ENCODE data around the gene IMPDH2. TPM values are rescaled to one million over a fixed set of nuclear protein-coding genes. Genes with fewer than 3 reads are reported as not detected.
A peak's percentile ranks its signal among the peaks of the same experiment; 100 is the strongest.

The IMPDH2 gene
- total RNA-seq, 2 experiments from 2014 or later, result 295 to 360 TPM

DNA sequence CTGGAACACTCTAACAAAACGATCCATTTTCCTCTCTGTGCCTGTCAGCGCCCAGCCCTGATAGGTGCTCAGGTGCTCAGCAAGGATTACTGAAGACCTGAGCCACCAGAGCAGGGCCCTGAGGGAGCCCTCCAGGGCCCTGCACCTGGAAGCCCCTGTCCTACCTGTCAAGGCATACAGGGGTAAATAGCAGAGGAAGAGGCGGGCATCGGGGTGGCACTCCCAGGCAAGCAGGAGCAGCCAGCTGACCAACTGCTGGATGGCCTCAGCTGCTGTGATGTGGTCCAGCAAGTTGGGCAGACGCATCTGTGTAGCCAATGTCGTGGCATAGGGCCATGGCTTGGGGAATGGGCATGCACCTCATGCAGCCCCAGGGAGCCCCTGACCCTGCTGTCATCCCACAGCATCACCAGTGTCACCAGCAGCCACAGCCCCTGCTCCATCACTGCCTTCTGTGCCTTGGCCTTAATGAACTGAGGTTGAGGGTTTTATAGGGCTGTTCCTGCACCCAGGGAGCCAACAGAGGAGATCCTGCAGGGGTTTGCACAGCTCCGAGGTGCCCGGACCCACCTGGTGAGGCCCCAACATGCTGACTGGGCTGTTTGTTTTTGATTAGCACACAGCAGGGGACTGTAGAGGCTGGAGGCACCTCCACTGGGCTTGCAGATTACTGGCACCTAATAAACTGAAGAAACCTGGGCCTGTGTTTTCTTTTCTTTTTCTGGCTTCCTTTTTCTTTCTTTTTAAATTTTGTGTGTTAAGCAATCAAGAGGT, 29.9 kb downstream of the IMPDH2 start:
- no peaks in the 10 kb centered on the region for H3K9me2 ChIP-seq (ENCODE audit: insufficient read depth, low read length)
- no peak overlapping the region for H2AFZ ChIP-seq (ENCODE audit: low read length)
- no peaks in the 10 kb centered on the region for H4K20me1 ChIP-seq (ENCODE audit: insufficient read depth, low read length)
- no peaks in the 10 kb centered on the region for H3K36me3 ChIP-seq (ENCODE audit: insufficient read depth, low read length)
- no peaks in the 10 kb centered on the region for H3K4me1 ChIP-seq (ENCODE audit: insufficient read depth, low read length, poor library complexity, severe bottlenecking)
- intact Hi-C loops (cut with micrococcal nuclease; ENCODE audit: unreplicated experiment), result no loop called here
- no peaks in the 10 kb centered on the region for H3K79me2 ChIP-seq (ENCODE audit: insufficient read depth, low read depth, low read length)
- TF ChIP-seq, protein P1, sequence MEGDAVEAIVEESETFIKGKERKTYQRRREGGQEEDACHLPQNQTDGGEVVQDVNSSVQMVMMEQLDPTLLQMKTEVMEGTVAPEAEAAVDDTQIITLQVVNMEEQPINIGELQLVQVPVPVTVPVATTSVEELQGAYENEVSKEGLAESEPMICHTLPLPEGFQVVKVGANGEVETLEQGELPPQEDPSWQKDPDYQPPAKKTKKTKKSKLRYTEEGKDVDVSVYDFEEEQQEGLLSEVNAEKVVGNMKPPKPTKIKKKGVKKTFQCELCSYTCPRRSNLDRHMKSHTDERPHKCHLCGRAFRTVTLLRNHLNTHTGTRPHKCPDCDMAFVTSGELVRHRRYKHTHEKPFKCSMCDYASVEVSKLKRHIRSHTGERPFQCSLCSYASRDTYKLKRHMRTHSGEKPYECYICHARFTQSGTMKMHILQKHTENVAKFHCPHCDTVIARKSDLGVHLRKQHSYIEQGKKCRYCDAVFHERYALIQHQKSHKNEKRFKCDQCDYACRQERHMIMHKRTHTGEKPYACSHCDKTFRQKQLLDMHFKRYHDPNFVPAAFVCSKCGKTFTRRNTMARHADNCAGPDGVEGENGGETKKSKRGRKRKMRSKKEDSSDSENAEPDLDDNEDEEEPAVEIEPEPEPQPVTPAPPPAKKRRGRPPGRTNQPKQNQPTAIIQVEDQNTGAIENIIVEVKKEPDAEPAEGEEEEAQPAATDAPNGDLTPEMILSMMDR (conservative IDR thresholded peaks at IDR 0.05; ENCODE audit: low read length), result no peak
- TF ChIP-seq EZH2phosphoT487 (IDR thresholded peaks at IDR 0.05; ENCODE audit: borderline replicate concordance, low read depth, low read length), result no peak
- no peak overlapping the region for H3K4me3 ChIP-seq (ENCODE audit: low read depth, low read length, poor library complexity, severe bottlenecking)
- no peaks in the 10 kb centered on the region for H3K9me3 ChIP-seq (ENCODE audit: low read length)
- no peak overlapping the region for H3K27ac ChIP-seq (ENCODE audit: low read depth, low read length, poor library complexity, severe bottlenecking)
- H3K4me2 ChIP-seq (ENCODE audit: low read length), result no peak overlapping the region
- CTCF ChIA-PET (ENCODE audit: unreplicated experiment), result no interaction called here
- POLR2A ChIA-PET, result interaction anchor here (0.6 kb wide), 1 partner anchor 70 kb away, joined by 3 read pairs; no protein-coding TSS in a partner anchor
- DNase-seq (ENCODE audit: low spot score), result no peak
- BruUV-seq (replicated peaks), result no TSS peak

DNA sequence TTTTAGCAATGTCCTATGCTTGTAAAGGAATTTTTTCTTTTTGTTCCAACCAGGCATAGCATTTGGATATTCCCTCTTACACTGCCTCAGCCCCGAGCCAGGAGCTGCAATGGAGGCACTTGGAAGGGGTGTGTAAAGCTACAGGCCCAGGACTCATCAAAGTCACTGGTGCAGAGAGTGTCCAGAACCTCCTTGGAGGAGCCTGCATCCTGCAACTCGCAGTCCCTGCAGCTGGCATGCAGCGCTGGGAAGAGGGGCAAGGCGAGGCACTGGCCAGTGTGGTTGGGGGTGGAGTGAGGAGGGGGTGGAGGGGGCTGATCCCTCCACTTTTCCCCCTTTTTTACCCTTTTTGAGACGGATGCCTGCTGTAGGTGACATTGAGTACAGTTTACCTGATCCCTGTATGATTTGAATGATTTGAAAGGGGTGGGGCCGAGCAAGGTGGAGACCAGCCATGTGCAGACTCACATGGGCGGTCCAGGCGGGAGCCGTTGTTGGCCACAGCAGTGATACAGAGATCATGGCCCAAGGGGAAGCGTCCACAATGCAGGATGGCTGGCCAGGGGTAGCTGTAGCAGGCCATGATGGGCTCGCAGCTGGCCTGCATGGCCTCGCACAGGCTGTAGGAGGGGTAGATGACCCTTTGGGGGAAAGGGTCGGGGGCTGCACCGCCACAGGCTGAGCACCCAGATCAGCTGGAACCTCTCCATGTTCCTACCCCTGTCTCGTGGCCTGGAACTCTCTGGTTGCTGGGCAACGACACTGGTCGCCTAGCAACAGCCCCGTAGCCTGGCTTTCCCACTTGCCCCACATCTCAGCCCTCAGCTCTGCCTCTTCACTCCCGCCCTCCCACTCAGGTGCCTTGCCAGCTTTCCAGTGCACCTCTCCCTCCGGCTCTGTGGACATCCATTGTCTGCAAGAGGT, 31.2 kb downstream of the IMPDH2 start:
- CTCF ChIA-PET (ENCODE audit: unreplicated experiment), result no interaction called here
- H3K4me2 ChIP-seq (ENCODE audit: low read length), result no peak overlapping the region
- no peaks in the 10 kb centered on the region for H3K4me1 ChIP-seq (ENCODE audit: insufficient read depth, low read length, poor library complexity, severe bottlenecking)
- no peaks in the 10 kb centered on the region for H3K36me3 ChIP-seq (ENCODE audit: insufficient read depth, low read length)
- H4K20me1 ChIP-seq (ENCODE audit: insufficient read depth, low read length), result no peaks in the 10 kb centered on the region
- TF ChIP-seq EZH2phosphoT487 (IDR thresholded peaks at IDR 0.05; ENCODE audit: borderline replicate concordance, low read depth, low read length), result no peak
- POLR2A ChIA-PET, result no interaction called here
- BruUV-seq (replicated peaks), result no TSS peak
- no peaks in the 10 kb centered on the region for H3K9me2 ChIP-seq (ENCODE audit: insufficient read depth, low read length)
- no peak overlapping the region for H3K4me3 ChIP-seq (ENCODE audit: low read depth, low read length, poor library complexity, severe bottlenecking)
- no peak for DNase-seq (ENCODE audit: low spot score)
- no peaks in the 10 kb centered on the region for H3K79me2 ChIP-seq (ENCODE audit: insufficient read depth, low read depth, low read length)
- H3K9me3 ChIP-seq (ENCODE audit: low read length), result no peaks in the 10 kb centered on the region
- H2AFZ ChIP-seq (ENCODE audit: low read length), result no peak overlapping the region
- H3K27ac ChIP-seq (ENCODE audit: low read depth, low read length, poor library complexity, severe bottlenecking), result no peak overlapping the region
- intact Hi-C loops (cut with micrococcal nuclease; ENCODE audit: unreplicated experiment), result no loop called here

DNA sequence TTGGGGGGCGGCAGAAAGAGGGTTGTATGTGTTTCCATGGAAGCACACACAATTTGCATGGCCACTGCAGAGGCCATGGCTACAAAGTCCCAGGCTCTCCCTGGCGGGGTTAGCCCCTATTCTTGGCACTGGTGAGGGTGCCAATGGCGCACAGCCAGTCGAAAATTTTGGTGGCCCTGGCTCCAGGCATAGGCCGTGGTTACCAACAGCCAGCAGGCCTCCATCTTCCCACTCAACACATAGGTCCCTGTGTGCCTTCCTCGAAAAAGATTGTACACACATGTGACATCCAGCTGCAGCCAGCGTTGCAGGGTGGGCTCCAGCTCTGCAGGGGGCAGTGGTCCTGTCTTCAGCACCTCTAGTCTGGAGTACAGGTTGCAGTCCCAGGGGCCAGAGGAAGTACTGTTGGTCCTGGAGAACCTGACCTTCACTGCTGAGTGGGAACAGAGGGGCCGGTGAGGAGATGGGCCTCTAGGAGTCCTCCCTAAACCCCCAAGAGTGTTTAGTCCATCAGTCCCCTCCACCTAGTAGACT, 32.0 kb downstream of the IMPDH2 start:
- ChIA-PET CTCF (ENCODE audit: unreplicated experiment) (no interaction called here), POLR2A (interaction anchor here (0.6 kb wide), 1 partner anchor 13 kb away, joined by 4 read pairs; no protein-coding TSS in a partner anchor)
- H3K27ac ChIP-seq (ENCODE audit: low read depth, low read length, poor library complexity, severe bottlenecking), result no peak overlapping the region
- H3K4me2 ChIP-seq (ENCODE audit: low read length), result no peak overlapping the region
- no peaks in the 10 kb centered on the region for H3K36me3 ChIP-seq (ENCODE audit: insufficient read depth, low read length)
- H3K79me2 ChIP-seq (ENCODE audit: insufficient read depth, low read depth, low read length), result no peaks in the 10 kb centered on the region
- BruUV-seq (replicated peaks), result no TSS peak
- H3K9me3 ChIP-seq (ENCODE audit: low read length), result no peaks in the 10 kb centered on the region
- no peak for TF ChIP-seq EZH2phosphoT487 (IDR thresholded peaks at IDR 0.05; ENCODE audit: borderline replicate concordance, low read depth, low read length)
- TF ChIP-seq, protein P1 (conservative IDR thresholded peaks at IDR 0.05; ENCODE audit: low read length), result peak; percentile 36
- H2AFZ ChIP-seq (ENCODE audit: low read length), result no peak overlapping the region
- H4K20me1 ChIP-seq (ENCODE audit: insufficient read depth, low read length), result no peaks in the 10 kb centered on the region
- no peaks in the 10 kb centered on the region for H3K9me2 ChIP-seq (ENCODE audit: insufficient read depth, low read length)
- intact Hi-C loops (cut with micrococcal nuclease; ENCODE audit: unreplicated experiment), result no loop called here
- no peaks in the 10 kb centered on the region for H3K4me1 ChIP-seq (ENCODE audit: insufficient read depth, low read length, poor library complexity, severe bottlenecking)
- no peak overlapping the region for H3K4me3 ChIP-seq (ENCODE audit: low read depth, low read length, poor library complexity, severe bottlenecking)
- DNase-seq (ENCODE audit: low spot score), result no peak
